Thyroid gland (tissue), 4 donors: ENCODE data around the gene INTS7.

ENCODE experiments used
- CTCF ChIP-seq, 6 experiments: fragments of 200-600 bp in 3 of 6; fragments of 450-650 bp in 3 of 6; sonication (generic) in 3 of 6; IDR thresholded peaks; one replicate each; pipeline ENCODE4 v1.5.1; 2016 to 2019; ENCODE audit warnings: antibody characterized with exemption in 6 of 6, mild to moderate bottlenecking in 2 of 6, inconsistent platforms in 1 of 6, moderate library complexity in 1 of 6
- POLR2A ChIP-seq, 2 donors: fragments of 450-650 bp; IDR thresholded peaks; one replicate each; pipeline ENCODE4 v1.6.1; 2017; ENCODE audit warnings: antibody characterized with exemption in 2 of 2, mild to moderate bottlenecking in 2 of 2, moderate library complexity in 1 of 2

GRCh38 chr1:211968200-211968834 is 67.0 kb downstream of the INTS7 start:
- TF ChIP-seq CTCF (IDR thresholded peaks at IDR 0.05) (no peak), POLR2A (IDR thresholded peaks at IDR 0.05) (no peak)
